KOPT-K1 (cell line): Measurements from ENCODE around the gene MMP25.
"Not testable (repeated sequence)": the region's sequence is repeated elsewhere in the genome, so short reads cannot be mapped to it uniquely, and the experiment has no call there.

Experiments
- H3K27ac ChIP-seq: fragments of 200-600 bp; sonication (generic); 2 replicates; pipeline ENCODE4 v1.5.1; 2016; ENCODE audit warnings: antibody characterized with exemption, mild to moderate bottlenecking, low read depth, low read length; ENCODE audit not compliant: poor library complexity, severe bottlenecking
- H3K36me3 ChIP-seq: fragments of 200-600 bp; sonication (generic); 2 replicates; pipeline ENCODE4 v1.5.1; 2017; ENCODE audit warnings: antibody characterized with exemption, mild to moderate bottlenecking, low read length, moderate library complexity; ENCODE audit not compliant: insufficient read depth
- H3K9me3 ChIP-seq: fragments of 200-600 bp; sonication (generic); 2 replicates; pipeline ENCODE4 v1.5.1; 2017; ENCODE audit warnings: antibody characterized with exemption, low read length, mild to moderate bottlenecking; ENCODE audit not compliant: insufficient read depth, poor library complexity, severe bottlenecking

MMP25 gene

GRCh38 chr16:3083408-3083807 is 37.0 kb downstream of the MMP25 start:
- H3K36me3 ChIP-seq, H3K9me3 ChIP-seq, H3K27ac ChIP-seq: not testable (repeated sequence)

DNA sequence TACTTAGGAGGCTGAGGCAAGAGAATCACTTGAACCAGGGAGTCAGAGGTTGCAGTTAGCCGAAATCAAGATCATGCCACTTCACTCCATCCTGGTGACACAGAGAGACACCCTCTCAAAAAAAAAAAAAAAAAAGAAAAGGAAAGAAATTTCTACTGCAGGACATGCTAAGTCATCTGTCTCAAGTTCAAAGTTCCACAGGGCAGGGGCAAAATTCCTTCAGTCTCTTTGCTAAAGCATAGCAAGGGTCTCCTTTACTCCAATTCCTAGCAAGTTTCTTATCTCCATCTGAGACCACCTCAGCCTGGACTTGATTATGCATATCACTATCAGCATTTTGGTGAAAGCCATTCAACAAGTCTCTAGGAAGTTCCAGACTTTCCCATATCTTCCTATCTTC is 38.1 kb downstream of the MMP25 start:
- Histone ChIP-seq H3K27ac (no peak overlapping the region), H3K9me3 (peaks cover 9% of the 10 kb centered on the region), H3K36me3 (no peaks in the 10 kb centered on the region)

- peaks cover 9% of the 10 kb centered on the region for H3K9me3 ChIP-seq
- no peaks in the 10 kb centered on the region for H3K36me3 ChIP-seq
- no peak overlapping the region for H3K27ac ChIP-seq
Measured at GRCh38 chr16:3084969-3085670, 38.8 kb downstream of the MMP25 start.

GRCh38 chr16:3085868-3086595 is 39.7 kb downstream of the MMP25 start:
- peak overlapping the region; percentile 31 for H3K27ac ChIP-seq
- peaks cover 3% of the 10 kb centered on the region for H3K9me3 ChIP-seq
- H3K36me3 ChIP-seq = no peaks in the 10 kb centered on the region

DNA sequence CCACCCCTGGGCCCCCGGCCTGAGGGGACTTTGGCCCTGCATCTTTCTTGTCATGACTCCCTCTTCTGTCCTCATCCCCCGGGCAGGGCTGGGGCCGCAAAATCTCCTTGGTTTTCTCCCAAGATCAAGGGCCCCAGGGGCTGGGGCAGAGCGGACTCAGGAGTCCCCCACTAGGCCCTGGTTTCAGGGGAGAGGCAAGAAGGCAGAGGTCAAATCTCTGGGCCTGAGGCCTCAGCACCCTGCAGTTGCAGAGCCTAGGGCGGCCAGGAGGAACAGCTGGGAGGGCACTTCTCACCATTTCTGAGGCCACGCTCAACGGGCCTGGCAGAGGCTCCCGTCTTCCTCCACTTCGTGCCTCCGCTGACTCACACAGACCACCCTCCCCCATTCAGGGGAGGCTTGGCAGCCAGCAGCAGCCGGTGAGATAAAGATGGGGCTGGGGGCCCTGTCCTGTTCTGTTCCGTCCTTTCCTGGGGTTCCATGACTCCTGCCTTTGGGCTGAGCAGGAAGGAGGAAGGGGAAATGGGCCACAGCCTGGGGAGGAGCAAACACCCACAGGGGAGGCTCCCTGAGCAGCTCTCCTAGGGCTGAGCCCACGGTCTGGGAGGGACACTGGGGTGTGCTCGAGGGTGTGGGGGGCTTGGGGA is 40.4 kb downstream of the MMP25 start:
- Histone ChIP-seq H3K27ac (peak overlapping the region; percentile 31), H3K36me3 (no peaks in the 10 kb centered on the region), H3K9me3 (no peaks in the 10 kb centered on the region)

DNA sequence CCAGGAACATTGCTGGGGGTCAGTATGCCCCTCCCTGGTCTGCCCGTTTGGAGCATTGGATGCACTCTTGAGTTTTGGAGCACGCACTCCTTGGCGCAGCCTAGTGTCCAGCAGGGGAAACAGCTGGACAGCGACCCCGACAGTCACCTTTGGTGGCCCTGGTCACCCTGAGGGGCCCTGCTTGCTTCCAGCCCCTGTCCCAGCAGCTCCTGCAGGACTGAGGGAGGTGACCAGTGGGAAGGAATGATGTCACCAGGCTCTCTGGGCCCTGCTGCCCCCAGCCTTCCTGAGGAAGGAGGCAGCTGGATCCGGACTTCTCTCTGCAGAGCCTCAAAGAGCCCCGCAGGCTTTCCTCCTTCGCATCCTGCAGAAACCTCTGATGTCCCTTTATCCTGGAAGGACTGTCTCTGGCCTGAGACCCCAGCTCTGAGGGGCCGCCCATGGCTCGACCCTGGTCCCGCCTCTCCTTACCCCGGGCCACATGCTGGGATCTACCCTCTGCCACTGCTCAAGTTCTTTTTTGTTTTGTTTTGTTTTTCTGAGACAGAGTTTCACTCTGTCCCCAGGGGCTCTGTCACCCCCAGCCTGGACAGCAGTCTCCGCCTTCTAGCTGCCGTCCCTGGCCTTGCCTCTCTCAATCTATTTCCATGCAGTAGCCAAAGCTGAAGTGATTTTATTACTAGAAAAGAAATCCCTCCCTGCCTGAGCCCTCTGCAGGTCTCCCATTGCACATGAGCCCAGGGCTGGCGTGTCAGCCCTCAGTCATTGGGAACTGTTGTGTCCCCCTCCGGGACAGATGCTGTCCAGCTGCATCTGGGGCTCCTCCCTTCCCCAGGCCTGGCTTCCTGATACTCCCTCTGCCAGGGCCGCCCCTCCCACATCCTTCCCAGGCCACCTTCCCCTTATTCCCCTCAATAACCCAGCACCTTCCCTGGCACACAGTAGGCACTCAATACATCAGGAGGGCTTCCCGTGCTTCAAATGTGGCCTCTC is 41.2 kb downstream of the MMP25 start:
- Histone ChIP-seq H3K27ac (peak overlapping the region; percentile 31), H3K9me3 (no peaks in the 10 kb centered on the region), H3K36me3 (no peaks in the 10 kb centered on the region)

GRCh38 chr16:3088450-3088849 is 42.1 kb downstream of the MMP25 start:
- Histone ChIP-seq H3K9me3 (no peaks in the 10 kb centered on the region), H3K36me3 (no peaks in the 10 kb centered on the region), H3K27ac (no peak overlapping the region)

- Histone ChIP-seq H3K9me3 (no peaks in the 10 kb centered on the region), H3K27ac (no peak overlapping the region), H3K36me3 (no peaks in the 10 kb centered on the region)
Measured at GRCh38 chr16:3088925-3089716, 42.8 kb downstream of the MMP25 start.

- Histone ChIP-seq H3K9me3 (no peaks in the 10 kb centered on the region), H3K27ac (no peak overlapping the region), H3K36me3 (no peaks in the 10 kb centered on the region)
Measured at GRCh38 chr16:3089717-3090592, 43.6 kb downstream of the MMP25 start.

DNA sequence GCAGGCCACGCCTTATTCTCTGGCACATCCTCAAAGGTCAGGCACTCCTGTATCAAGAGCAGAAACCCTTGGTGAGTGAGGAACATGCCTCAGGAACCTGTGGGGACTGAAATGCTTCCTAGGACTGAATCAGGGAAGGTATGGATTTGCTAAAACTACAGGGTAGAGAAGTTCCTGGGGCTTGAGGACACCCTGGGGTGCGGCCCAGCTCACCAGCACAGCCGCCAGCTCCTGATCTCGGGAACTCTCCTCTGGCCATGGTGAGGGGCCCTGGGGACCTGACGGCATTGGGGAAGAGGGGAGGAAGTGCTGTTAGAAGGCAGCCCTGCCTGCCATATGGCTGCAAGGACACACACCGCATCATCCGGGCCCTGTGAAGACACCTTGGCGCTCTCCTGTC is 45.2 kb downstream of the MMP25 start:
- H3K27ac ChIP-seq = no peak overlapping the region
- no peaks in the 10 kb centered on the region for H3K36me3 ChIP-seq
- H3K9me3 ChIP-seq = no peaks in the 10 kb centered on the region

DNA sequence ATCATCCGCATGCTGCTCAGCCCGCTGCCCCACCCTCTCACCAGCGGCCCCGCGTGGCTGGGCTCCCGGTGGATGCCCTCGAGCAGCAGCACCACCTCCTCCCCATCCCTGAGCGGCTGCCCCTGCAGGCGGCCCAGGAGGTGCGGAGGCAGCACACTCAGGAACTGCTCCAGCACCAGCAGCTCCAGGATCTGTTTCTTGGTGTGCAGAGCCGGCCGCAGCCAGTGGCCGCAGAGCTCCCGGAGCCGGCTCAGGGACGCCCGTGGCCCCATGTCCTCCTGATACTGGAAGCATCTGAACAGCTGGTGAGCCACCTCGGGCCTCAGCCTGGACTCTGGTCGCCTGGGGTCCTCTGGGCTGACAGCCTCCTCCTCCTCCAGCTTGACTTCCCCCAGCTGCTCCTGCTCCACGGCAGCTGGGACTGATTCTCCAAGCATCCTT is 46.2 kb downstream of the MMP25 start:
- Histone ChIP-seq H3K27ac (no peak overlapping the region), H3K9me3 (no peaks in the 10 kb centered on the region), H3K36me3 (no peaks in the 10 kb centered on the region)

DNA sequence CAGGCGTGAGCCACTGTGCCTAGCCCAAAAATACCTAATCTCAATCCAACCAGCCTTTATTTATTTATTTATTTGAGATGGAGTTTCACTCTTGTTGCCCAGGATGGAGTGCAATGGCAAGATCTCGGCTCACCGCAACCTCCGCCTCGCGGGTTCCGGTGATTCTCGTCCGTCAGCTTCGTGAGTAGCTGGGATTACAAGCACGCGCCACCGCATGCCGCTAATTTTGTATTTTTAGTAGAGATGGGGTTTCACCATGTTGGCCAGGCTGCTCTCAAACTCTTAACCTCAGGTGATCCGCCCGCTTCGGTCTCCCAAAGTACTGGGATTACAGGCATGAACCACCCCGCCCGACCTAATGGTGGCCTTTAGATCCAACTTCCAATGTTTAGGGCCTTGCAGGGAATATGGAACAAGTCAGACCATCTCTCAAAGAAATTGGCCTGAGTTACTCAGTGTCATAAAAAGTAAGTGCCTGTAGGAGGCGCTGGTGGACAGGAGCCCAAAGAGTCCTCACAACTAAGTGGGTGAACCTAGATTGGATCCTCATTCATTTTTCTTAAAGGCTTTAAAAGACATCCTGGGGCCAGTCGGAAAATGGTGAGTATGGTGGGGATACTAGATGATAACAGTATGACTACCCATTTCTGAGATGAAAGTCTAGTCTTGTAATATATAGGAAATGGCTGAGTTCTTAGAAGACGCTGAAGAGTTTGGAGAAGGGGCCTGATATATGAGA is 48.1 kb downstream of the MMP25 start:
- no peaks in the 10 kb centered on the region for H3K36me3 ChIP-seq

GRCh38 chr16:3095869-3096268 is 49.5 kb downstream of the MMP25 start:
- H3K9me3 ChIP-seq = no peaks in the 10 kb centered on the region
- no peak overlapping the region for H3K27ac ChIP-seq
- H3K36me3 ChIP-seq = no peaks in the 10 kb centered on the region

More for the DNA sequence above, 48.1 kb downstream of the MMP25 start:
- no peaks in the 10 kb centered on the region for H3K9me3 ChIP-seq
- H3K27ac ChIP-seq = no peak overlapping the region
